GM23338 (cell line): ENCODE results near the gene KCNJ11. TPM values are rescaled to one million over a fixed set of nuclear protein-coding genes. Genes with fewer than 3 reads are reported as not detected.

Experiments used
- ATAC-seq: fragments of 200-7000 bp; cut with Tn5 transposase; 3 replicates; pipeline ENCODE4 v1.9.1; 2020
- DNase-seq: peaks from one replicate; pipeline ENCODE4 v3.0.0-alpha.2; 2015; ENCODE audit warnings: low spot score
- H2AFZ ChIP-seq: fragments of 200-600 bp; sonication (generic); 2 replicates; pipeline ENCODE4 v1.8.0; 2016; ENCODE audit warnings: antibody characterized with exemption, mild to moderate bottlenecking, moderate library complexity
- H3F3A ChIP-seq: fragments of 200-600 bp; sonication (generic); replicated peaks from 2 replicates; pipeline ENCODE4 v1.8.0; 2017; ENCODE audit warnings: antibody characterized with exemption, mixed run types, low read depth
- H3K27ac ChIP-seq: fragments of 200-600 bp; sonication (generic); 2 replicates; pipeline ENCODE4 v1.6.1; 2016; ENCODE audit warnings: low read depth
- H3K27me3 ChIP-seq: fragments of 200-600 bp; sonication (generic); 2 replicates; pipeline ENCODE4 v1.8.0; 2016; ENCODE audit warnings: mild to moderate bottlenecking, mixed run types, moderate library complexity; ENCODE audit not compliant: insufficient read depth
- H3K36me3 ChIP-seq: fragments of 200-600 bp; sonication (generic); 2 replicates; pipeline ENCODE4 v1.8.0; 2016; ENCODE audit warnings: mild to moderate bottlenecking; ENCODE audit not compliant: insufficient read depth
- H3K4me1 ChIP-seq: fragments of 200-600 bp; sonication (generic); 2 replicates; pipeline ENCODE4 v1.8.0; 2016; ENCODE audit warnings: mild to moderate bottlenecking, moderate library complexity; ENCODE audit not compliant: insufficient read depth
- H3K4me2 ChIP-seq: fragments of 200-600 bp; sonication (generic); 2 replicates; pipeline ENCODE4 v1.7.1; 2017; ENCODE audit warnings: mixed run types
- H3K4me3 ChIP-seq: fragments of 200-600 bp; sonication (generic); 2 replicates; pipeline ENCODE4 v1.6.1; 2016; ENCODE audit warnings: mixed run types
- H3K79me2 ChIP-seq: fragments of 200-600 bp; sonication (generic); replicated peaks from 2 replicates; pipeline ENCODE4 v1.8.0; 2017; ENCODE audit warnings: mild to moderate bottlenecking; ENCODE audit not compliant: insufficient read depth
- H3K9me2 ChIP-seq: fragments of 200-600 bp; sonication (generic); 2 replicates; pipeline ENCODE4 v1.8.0; 2017; ENCODE audit not compliant: insufficient read depth
- H4K20me1 ChIP-seq: fragments of 200-600 bp; sonication (generic); replicated peaks from 2 replicates; pipeline ENCODE4 v1.8.0; 2017; ENCODE audit warnings: mild to moderate bottlenecking; ENCODE audit not compliant: insufficient read depth
- H3K27ac Mint-ChIP-seq: 2 replicates; pipeline ENCODE4 v1.8.0; 2020; ENCODE audit warnings: inconsistent platforms, mild to moderate bottlenecking, moderate library complexity, mixed read lengths
- H3K27me3 Mint-ChIP-seq: 3 replicates; pipeline ENCODE4 v1.8.0; 2022; ENCODE audit warnings: low read depth, mild to moderate bottlenecking, moderate library complexity, mixed read lengths, inconsistent platforms; ENCODE audit not compliant: insufficient read depth, poor library complexity
- H3K36me3 Mint-ChIP-seq: 3 replicates; pipeline ENCODE4 v1.8.0; 2021; ENCODE audit warnings: low read depth, mild to moderate bottlenecking, inconsistent platforms, moderate library complexity, mixed read lengths
- H3K4me1 Mint-ChIP-seq: 3 replicates; pipeline ENCODE4 v1.8.0; 2020; ENCODE audit warnings: mild to moderate bottlenecking, inconsistent platforms, mixed read lengths
- H3K4me3 Mint-ChIP-seq: 3 replicates; pipeline ENCODE4 v1.8.0; 2021; ENCODE audit warnings: moderate library complexity, mild to moderate bottlenecking, inconsistent platforms, mixed read lengths
- H3K9me3 Mint-ChIP-seq: 3 replicates; pipeline ENCODE4 v1.8.0; 2020; ENCODE audit warnings: moderate library complexity, mild to moderate bottlenecking, inconsistent platforms, mixed read lengths
- CREB1 ChIP-seq: fragments of 250-450 bp; sonication (Bioruptor Pico); IDR thresholded peaks from 2 replicates; pipeline ENCODE4 v1.5.0; 2020; ENCODE audit warnings: low read depth, mild to moderate bottlenecking, moderate library complexity
- CTCF ChIP-seq, 2 experiments: fragments of 200-600 bp in 1 of 2; sonication (generic) in 1 of 2; conservative IDR thresholded peaks; 2 replicates each; pipeline versions ENCODE4 v1.5.1 to v1.6.1; 2016 to 2017; ENCODE audit warnings: antibody characterized with exemption in 2 of 2, low read depth in 2 of 2, mild to moderate bottlenecking in 2 of 2, moderate library complexity in 1 of 2
- EZH2 ChIP-seq: fragments of 200-600 bp; sonication (generic); IDR thresholded peaks from one replicate; pipeline ENCODE4 v1.8.0; 2017; ENCODE audit warnings: antibody characterized with exemption, mild to moderate bottlenecking, low read depth; ENCODE audit not compliant: unreplicated experiment
- EZH2phosphoT487 ChIP-seq: fragments of 200-600 bp; sonication (generic); IDR thresholded peaks from one replicate; pipeline ENCODE4 v1.8.1; 2018; ENCODE audit warnings: antibody characterized with exemption; ENCODE audit not compliant: unreplicated experiment
- JUNB ChIP-seq: IDR thresholded peaks from one replicate; pipeline ENCODE4 v1.6.1; 2016; ENCODE audit warnings: antibody characterized with exemption; ENCODE audit not compliant: unreplicated experiment
- NANOG ChIP-seq: IDR thresholded peaks from 2 replicates; pipeline ENCODE4 v1.6.1; 2016; ENCODE audit warnings: antibody characterized with exemption, borderline replicate concordance
- POLR2AphosphoS5 ChIP-seq: IDR thresholded peaks from 2 replicates; pipeline ENCODE4 v1.6.1; 2016; ENCODE audit warnings: antibody characterized with exemption, low read depth
- STAT1 ChIP-seq: IDR thresholded peaks from one replicate; pipeline ENCODE4 v1.6.1; 2016; ENCODE audit warnings: antibody characterized with exemption; ENCODE audit not compliant: unreplicated experiment
- ZNF114 ChIP-seq: fragments of 250-450 bp; sonication (Bioruptor Pico); IDR thresholded peaks from 2 replicates; pipeline ENCODE4 v1.5.0; 2020; ENCODE audit warnings: mild to moderate bottlenecking, moderate library complexity
- ZNF331 ChIP-seq: fragments of 250-450 bp; sonication (Bioruptor Pico); IDR thresholded peaks from 2 replicates; pipeline ENCODE4 v1.5.0; 2020; ENCODE audit warnings: low read depth, mild to moderate bottlenecking, moderate library complexity
- ZNF462 ChIP-seq: fragments of 250-450 bp; sonication (Bioruptor Pico); IDR thresholded peaks from 2 replicates; pipeline ENCODE4 v1.5.0; 2020; ENCODE audit warnings: mild to moderate bottlenecking, moderate library complexity
- polyA plus RNA-seq: library from polyadenylated mRNA; unstranded; fragments of >200 nt; fragmentation: Nextera tagmentation; extraction: Ambion mirVana; gene quantifications from 2 replicates; pipeline ENCODE4 v1.2.1, GENCODE V29; 2016
- total RNA-seq: library from RNA; depleted of rRNA; stranded (reverse); fragments of >200 nt; shearing (Covaris generic); gene quantifications from 2 replicates; pipeline ENCODE4 v1.2.3, GENCODE V29; 2014
- TF ChIP-seq, protein P1 (sequence below): IDR thresholded peaks from one replicate; pipeline ENCODE4 v1.6.1; 2018; ENCODE audit warnings: antibody characterized with exemption; ENCODE audit not compliant: unreplicated experiment
- TF ChIP-seq, protein P2 (sequence below): IDR thresholded peaks from 2 replicates; pipeline ENCODE4 v1.6.1; 2016; ENCODE audit warnings: antibody characterized with exemption

Gene KCNJ11
- total and polyA plus RNA-seq, 2 experiments from 2014 or later = 0.89 to 7.9 TPM

- Mint-ChIP-seq H3K27me3 (no peaks in the 10 kb centered on the region), H3K9me3 (peaks cover 66% of the 10 kb centered on the region), H3K36me3 (peaks cover 61% of the 10 kb centered on the region), H3K27ac (no peak overlapping the region), H3K4me3 (no peak overlapping the region), H3K4me1 (no peaks in the 10 kb centered on the region)
- Histone ChIP-seq H3K4me3 (no peak overlapping the region), H3K27me3 (no peaks in the 10 kb centered on the region), H3K9me2 (no peaks in the 10 kb centered on the region), H3F3A (no peaks in the 10 kb centered on the region), H3K79me2 (no peaks in the 10 kb centered on the region), H3K4me1 (no peaks in the 10 kb centered on the region), H3K36me3 (peaks cover 9% of the 10 kb centered on the region; the same call in 1 of the 2 replicates), H2AFZ (no peak overlapping the region), H4K20me1 (no peaks in the 10 kb centered on the region), H3K27ac (no peak overlapping the region), H3K4me2 (no peak overlapping the region)
- DNase-seq (no peak), ATAC-seq (no peak)
- TF ChIP-seq ZNF114 (CRISPR knock-in tag) (no peak), CTCF (conservative IDR thresholded peaks at IDR 0.05; ENCODE audit: low read depth in 2 of 2) (no peak), EZH2phosphoT487 (no peak), POLR2AphosphoS5 (no peak), CREB1 (CRISPR knock-in tag) (no peak), NANOG (no peak), ZNF462 (CRISPR knock-in tag) (no peak), EZH2 (no peak), JUNB (no peak), STAT1 (no peak), ZNF331 (CRISPR knock-in tag) (no peak)
- TF ChIP-seq, protein P1, sequence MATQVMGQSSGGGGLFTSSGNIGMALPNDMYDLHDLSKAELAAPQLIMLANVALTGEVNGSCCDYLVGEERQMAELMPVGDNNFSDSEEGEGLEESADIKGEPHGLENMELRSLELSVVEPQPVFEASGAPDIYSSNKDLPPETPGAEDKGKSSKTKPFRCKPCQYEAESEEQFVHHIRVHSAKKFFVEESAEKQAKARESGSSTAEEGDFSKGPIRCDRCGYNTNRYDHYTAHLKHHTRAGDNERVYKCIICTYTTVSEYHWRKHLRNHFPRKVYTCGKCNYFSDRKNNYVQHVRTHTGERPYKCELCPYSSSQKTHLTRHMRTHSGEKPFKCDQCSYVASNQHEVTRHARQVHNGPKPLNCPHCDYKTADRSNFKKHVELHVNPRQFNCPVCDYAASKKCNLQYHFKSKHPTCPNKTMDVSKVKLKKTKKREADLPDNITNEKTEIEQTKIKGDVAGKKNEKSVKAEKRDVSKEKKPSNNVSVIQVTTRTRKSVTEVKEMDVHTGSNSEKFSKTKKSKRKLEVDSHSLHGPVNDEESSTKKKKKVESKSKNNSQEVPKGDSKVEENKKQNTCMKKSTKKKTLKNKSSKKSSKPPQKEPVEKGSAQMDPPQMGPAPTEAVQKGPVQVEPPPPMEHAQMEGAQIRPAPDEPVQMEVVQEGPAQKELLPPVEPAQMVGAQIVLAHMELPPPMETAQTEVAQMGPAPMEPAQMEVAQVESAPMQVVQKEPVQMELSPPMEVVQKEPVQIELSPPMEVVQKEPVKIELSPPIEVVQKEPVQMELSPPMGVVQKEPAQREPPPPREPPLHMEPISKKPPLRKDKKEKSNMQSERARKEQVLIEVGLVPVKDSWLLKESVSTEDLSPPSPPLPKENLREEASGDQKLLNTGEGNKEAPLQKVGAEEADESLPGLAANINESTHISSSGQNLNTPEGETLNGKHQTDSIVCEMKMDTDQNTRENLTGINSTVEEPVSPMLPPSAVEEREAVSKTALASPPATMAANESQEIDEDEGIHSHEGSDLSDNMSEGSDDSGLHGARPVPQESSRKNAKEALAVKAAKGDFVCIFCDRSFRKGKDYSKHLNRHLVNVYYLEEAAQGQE = no peak
- TF ChIP-seq, protein P2, sequence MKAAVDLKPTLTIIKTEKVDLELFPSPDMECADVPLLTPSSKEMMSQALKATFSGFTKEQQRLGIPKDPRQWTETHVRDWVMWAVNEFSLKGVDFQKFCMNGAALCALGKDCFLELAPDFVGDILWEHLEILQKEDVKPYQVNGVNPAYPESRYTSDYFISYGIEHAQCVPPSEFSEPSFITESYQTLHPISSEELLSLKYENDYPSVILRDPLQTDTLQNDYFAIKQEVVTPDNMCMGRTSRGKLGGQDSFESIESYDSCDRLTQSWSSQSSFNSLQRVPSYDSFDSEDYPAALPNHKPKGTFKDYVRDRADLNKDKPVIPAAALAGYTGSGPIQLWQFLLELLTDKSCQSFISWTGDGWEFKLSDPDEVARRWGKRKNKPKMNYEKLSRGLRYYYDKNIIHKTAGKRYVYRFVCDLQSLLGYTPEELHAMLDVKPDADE = no peak
Measured at GRCh38 chr11:17369684-17370243, 18.7 kb downstream of the KCNJ11 start.
